K562 treated with DMSO at 1 percent for 48 hours (cell line): ENCODE results near the gene PXN. TPM values are rescaled to one million over a fixed set of nuclear protein-coding genes. Genes with fewer than 3 reads are reported as not detected.

Experiments used
- total RNA-seq: library from RNA; unstranded; fragments of 300-600 nt; gene quantifications from 2 replicates; pipeline ENCODE4 v1.2.3, GENCODE V29; 2022; ENCODE audit warnings: low replicate concordance; ENCODE audit errors: extremely low read depth

The PXN gene
- total RNA-seq = not detected in 2 replicates

DNA sequence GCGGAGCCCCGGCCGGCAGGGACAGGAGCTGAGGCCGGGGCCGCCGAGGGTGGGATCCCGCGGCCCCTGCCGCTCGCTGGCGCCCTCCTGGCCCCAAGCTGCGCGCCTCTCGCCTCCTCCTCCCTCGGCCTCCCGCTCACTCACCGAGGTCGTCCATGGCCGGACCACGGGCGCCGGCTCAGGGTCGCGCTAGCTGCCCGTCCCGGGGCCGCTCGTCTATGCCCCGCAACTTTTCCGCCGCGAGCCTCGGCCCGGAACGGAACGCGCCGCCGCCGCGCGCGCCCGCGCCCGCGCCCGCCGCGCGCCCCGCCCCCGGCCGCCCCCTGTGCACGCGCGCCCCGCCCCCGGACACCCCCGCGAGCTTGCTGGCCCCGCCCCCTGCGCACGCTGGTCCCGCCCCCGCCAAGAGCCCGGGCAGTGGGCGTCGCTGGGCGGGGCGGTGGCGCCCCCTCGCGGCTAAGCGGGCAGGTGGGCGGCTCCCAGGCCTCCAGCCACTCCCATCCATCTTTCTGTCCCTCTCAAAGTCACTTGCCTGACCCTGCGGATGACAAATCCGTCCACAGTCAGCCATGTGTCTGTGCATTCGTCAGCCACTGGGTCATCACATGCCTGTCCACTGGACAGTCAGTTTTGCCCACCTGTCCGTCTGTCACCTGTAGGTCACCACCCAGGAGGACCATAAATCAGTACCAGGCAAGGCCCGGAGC, at the start of gene PXN:
TSS of gene PXN (minus strand) at position 258 of the 707 bp plus-strand sequence. CDS start at position 157, 101 bp downstream.

DNA sequence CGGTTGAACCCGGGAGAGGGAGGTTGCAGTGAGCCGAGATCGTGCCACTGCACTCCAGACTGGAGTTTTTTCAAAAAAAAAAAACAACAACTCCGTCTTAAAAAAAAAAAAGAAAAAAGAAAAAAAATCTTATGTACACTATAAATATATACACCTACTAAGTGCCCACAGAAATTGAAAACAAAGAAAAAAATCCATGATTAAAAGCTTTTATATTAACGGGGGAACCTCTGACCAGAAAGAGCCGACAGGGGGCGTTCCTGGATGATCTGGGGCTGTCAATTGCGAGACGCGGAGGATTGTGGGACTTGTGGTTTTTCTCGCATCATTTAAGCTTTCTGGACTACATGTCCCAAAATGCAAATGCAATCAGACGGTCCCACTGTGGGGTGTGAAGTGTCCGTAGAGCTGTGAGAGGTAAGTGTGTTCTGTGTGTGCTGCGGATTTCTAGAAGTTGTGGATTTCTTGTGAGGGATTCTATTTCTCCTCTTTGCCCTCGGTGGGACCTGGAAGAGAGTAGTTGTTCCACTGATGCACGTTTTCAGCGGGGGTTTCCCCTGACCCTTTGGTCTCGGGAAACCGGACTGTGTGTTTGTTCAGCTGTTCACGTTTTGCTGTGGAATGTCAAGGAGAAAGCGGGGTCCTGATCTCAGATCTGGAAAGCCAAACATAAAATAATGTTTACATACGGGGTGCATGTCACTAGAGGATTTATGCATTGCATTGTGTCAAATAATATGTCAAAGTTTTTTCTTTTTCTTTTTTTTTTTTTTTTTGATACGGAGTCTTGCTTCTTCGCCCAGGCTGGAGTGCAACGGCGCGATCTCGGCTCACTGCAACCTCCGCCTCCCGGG, 36.7 kb upstream of the PXN start, which contains the start of gene SIRT4:
TSS of gene SIRT4 (plus strand) at position 360 of the 854 bp plus-strand sequence. CDS start 1,241 bp downstream, outside the sequence.

DNA sequence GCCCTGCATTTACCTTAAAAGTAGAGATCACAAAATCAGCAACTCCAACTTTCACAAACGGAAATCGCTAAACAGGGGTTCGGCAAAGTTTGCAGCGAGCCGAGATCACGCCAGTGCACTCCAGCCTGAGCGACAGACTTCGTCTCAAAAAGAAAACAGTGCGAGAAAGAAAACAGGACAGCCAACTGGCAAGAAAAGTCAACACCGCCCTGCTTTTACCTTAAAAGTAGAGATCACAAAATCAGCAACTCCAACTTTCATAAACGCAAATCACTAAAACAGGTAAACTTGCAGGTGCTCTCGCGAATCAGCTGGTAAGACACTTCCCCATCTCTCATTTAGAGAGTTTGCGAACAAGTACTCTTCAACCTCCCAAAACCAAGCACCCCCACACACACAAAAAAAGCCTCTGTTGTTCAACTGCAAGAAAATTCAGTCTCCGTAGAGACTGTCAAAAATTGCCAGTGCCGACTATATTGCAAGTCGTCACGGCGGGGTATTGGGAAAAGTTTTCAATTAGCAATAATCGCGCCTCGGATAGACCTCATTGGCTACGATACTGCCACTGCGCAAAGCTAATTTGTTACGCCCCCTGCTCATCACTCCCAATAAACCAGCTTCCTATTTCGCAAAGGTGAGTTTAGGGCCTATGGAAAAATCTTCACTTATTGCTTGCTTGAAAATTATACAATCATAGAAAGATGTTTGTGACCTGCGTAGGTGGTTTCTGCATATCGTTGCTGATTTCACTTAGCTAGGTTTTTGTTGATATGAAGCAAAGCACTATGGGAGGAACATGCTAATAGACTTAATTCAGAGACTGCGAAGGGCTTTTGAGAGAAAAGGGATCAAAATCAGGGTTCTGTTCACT, 27.4 kb upstream of the PXN start, which contains the start of gene RNU4-1:
TSS of gene RNU4-1 (minus strand) at position 577 of the 871 bp plus-strand sequence.

DNA sequence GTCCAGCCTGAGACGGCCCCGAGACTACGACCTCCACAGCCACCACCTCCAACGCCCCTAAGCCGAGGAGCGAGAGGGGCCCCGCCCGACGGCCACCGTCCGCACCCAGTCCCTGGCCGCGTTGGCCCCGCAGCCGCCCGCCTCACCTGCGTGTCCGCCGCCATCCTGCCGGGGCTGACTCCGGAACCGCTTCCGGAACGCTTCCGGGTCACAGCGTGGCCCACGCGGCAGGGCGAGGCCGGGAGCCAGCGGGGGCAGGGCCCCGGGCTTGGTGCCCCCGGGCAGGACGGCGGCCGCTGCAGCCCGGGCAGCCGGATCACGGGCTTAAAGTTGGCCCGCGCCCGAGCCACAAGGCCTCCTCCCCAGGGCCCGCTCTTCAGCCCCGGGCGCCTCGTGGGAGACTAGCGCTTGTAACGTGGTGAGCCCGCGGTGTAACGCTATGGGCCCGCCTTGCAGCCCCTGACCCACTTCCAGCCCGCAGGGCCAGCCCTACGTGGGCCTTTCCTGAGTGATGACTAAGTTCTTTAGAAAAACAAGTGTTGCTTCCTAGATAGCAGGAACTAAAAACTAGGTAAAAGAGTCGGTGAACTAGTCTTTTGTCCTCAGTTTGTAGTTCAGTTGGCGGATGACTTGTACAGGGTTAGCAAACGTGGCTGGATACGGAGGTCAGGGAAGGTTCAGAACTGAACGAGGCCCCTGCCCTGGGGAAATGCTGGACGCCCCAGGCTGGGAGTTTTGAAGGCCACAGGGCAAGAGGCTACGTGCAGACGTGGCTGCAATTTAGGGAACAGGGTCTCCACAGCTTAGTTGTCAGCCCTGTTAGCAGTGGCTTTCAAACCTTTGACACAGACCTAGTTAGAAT, 70.8 kb downstream of the PXN start, which contains the start of gene GCN1:
TSS of gene GCN1 (minus strand) at position 182 of the 862 bp plus-strand sequence. CDS start at position 164, 18 bp downstream.

Other genes with a start within 250 kb of the PXN start
- gene RAB35, start 149.0 kb downstream of the PXN start, total RNA-seq = not detected in 2 replicates
- not detected in 2 replicates for gene GCN1, start 71.0 kb downstream of the PXN start, total RNA-seq
- 3,796 and 8,949 TPM in 2 replicates for gene RPLP0, start 64.6 kb downstream of the PXN start, total RNA-seq
- gene RNU4-2, start 26.2 kb upstream of the PXN start, total RNA-seq = not detected in 2 replicates
- not detected in 2 replicates for gene RNU4-1, start 27.5 kb upstream of the PXN start, total RNA-seq
- gene SIRT4, start 36.6 kb upstream of the PXN start, total RNA-seq = not detected in 2 replicates
- not detected in 2 replicates for gene PLA2G1B, start 62.0 kb upstream of the PXN start, total RNA-seq
- gene MSI1, start 103.4 kb upstream of the PXN start, total RNA-seq = not detected in 2 replicates
- not detected in 2 replicates for gene COX6A1, start 172.4 kb upstream of the PXN start, total RNA-seq
- not detected in 2 replicates for gene TRIAP1, start 180.7 kb upstream of the PXN start, total RNA-seq
- not detected in 2 replicates for gene GATC, start 180.7 kb upstream of the PXN start, total RNA-seq
- not detected in 2 replicates for gene SRSF9, start 204.0 kb upstream of the PXN start, total RNA-seq
- gene DYNLL1, start 230.4 kb upstream of the PXN start, total RNA-seq = not detected in 2 replicates